Mesenchymal stem cell (in vitro differentiated cells and primary cell): ENCODE results near the gene OR5P2.

Experiments
- DNase-seq: peaks from one replicate; pipeline ENCODE4 v3.0.0-alpha.2; 2013
- H2AFZ ChIP-seq: one replicate; pipeline ENCODE4 v1.6.1; 2013; ENCODE audit warnings: low read depth, mild to moderate bottlenecking, control low read depth, inconsistent platforms, low read length, moderate library complexity
- H2AK5ac ChIP-seq: 2 replicates; pipeline ENCODE4 v1.6.1; 2013; ENCODE audit warnings: low read length, moderate library complexity, mild to moderate bottlenecking, inconsistent platforms; ENCODE audit not compliant: severe bottlenecking
- H2BK120ac ChIP-seq: one replicate; pipeline ENCODE4 v1.6.1; 2013; ENCODE audit warnings: low read depth, mild to moderate bottlenecking, inconsistent platforms, low read length, moderate library complexity
- H2BK12ac ChIP-seq, 2 experiments: one replicate each; pipeline ENCODE4 v1.6.1; 2013; ENCODE audit warnings: inconsistent platforms in 2 of 2, low read length in 2 of 2, mild to moderate bottlenecking in 2 of 2, moderate library complexity in 2 of 2, control low read depth in 1 of 2
- H2BK15ac ChIP-seq: one replicate; pipeline ENCODE4 v1.6.1; 2013; ENCODE audit warnings: mild to moderate bottlenecking, low read depth, inconsistent platforms; ENCODE audit not compliant: poor library complexity, severe bottlenecking
- H2BK5ac ChIP-seq: 2 replicates; pipeline ENCODE4 v1.6.1; 2013; ENCODE audit warnings: low read depth, mild to moderate bottlenecking, low read length, control low read depth, inconsistent platforms; ENCODE audit not compliant: poor library complexity, severe bottlenecking
- H3K14ac ChIP-seq, 2 experiments: one replicate each; pipeline ENCODE4 v1.6.1; 2013; ENCODE audit warnings: inconsistent platforms in 2 of 2, low read length in 2 of 2, control low read depth in 1 of 2, mild to moderate bottlenecking in 1 of 2, moderate library complexity in 1 of 2
- H3K18ac ChIP-seq, 2 experiments: one replicate each; pipeline ENCODE4 v1.6.1; 2013; ENCODE audit warnings: inconsistent platforms in 2 of 2, low read length in 2 of 2, control low read depth in 1 of 2, low read depth in 1 of 2, mild to moderate bottlenecking in 1 of 2
- H3K23ac ChIP-seq, 2 experiments: one replicate each; pipeline ENCODE4 v1.6.1; 2013; ENCODE audit warnings: inconsistent platforms in 2 of 2, low read length in 2 of 2, mild to moderate bottlenecking in 2 of 2, moderate library complexity in 2 of 2, control low read depth in 1 of 2
- H3K27ac ChIP-seq: 2 replicates; pipeline ENCODE4 v1.5.1; 2013; ENCODE audit warnings: mild to moderate bottlenecking, moderate library complexity, low read length, control low read depth, inconsistent platforms; ENCODE audit not compliant: poor library complexity, severe bottlenecking
- H3K27me3 ChIP-seq, 2 experiments: 2 replicates each; pipeline versions ENCODE4 v1.6.1 to v1.7.0; 2013; ENCODE audit warnings: low read length in 2 of 2, mild to moderate bottlenecking in 2 of 2, moderate library complexity in 2 of 2, control low read depth in 1 of 2, inconsistent platforms in 1 of 2; ENCODE audit not compliant: control insufficient read depth in 1 of 2, insufficient read depth in 1 of 2
- H3K36me3 ChIP-seq, 2 experiments: 2 replicates each; pipeline versions ENCODE4 v1.6.1 to v1.7.0; 2013; ENCODE audit warnings: low read length in 2 of 2, control low read depth in 1 of 2, inconsistent platforms in 1 of 2, low read depth in 1 of 2, mild to moderate bottlenecking in 1 of 2; ENCODE audit not compliant: insufficient read depth in 2 of 2, control insufficient read depth in 1 of 2
- H3K4ac ChIP-seq, 2 experiments: one replicate each; pipeline ENCODE4 v1.6.1; 2013; ENCODE audit warnings: inconsistent platforms in 2 of 2, low read length in 2 of 2, mild to moderate bottlenecking in 2 of 2, moderate library complexity in 2 of 2, control low read depth in 1 of 2, low read depth in 1 of 2
- H3K4me1 ChIP-seq: 2 replicates; pipeline ENCODE4 v1.6.1; 2013; ENCODE audit warnings: low read depth, low read length, control low read depth; ENCODE audit not compliant: control insufficient read depth, insufficient read depth
- H3K4me2 ChIP-seq: 2 replicates; pipeline ENCODE4 v1.6.1; 2013; ENCODE audit warnings: low read length, mild to moderate bottlenecking, inconsistent platforms; ENCODE audit not compliant: poor library complexity, severe bottlenecking
- H3K4me3 ChIP-seq, 2 experiments: 2 replicates each; pipeline versions ENCODE4 v1.5.1 to v1.7.0; 2013; ENCODE audit warnings: low read length in 2 of 2, mild to moderate bottlenecking in 2 of 2, control low read depth in 1 of 2, low read depth in 1 of 2; ENCODE audit not compliant: insufficient read depth in 1 of 2
- H3K79me1 ChIP-seq: replicated peaks from 2 replicates; pipeline ENCODE4 v1.6.1; 2013; ENCODE audit warnings: mild to moderate bottlenecking, control low read depth, low read length, inconsistent platforms; ENCODE audit not compliant: poor library complexity, severe bottlenecking
- H3K9ac ChIP-seq: 2 replicates; pipeline ENCODE4 v1.7.0; 2013; ENCODE audit warnings: mild to moderate bottlenecking, low read length, moderate library complexity
- H3K9me3 ChIP-seq: 2 replicates; pipeline ENCODE4 v1.7.0; 2013; ENCODE audit warnings: mild to moderate bottlenecking, low read length; ENCODE audit not compliant: control insufficient read depth
- H4K8ac ChIP-seq: one replicate; pipeline ENCODE4 v1.6.1; 2013; ENCODE audit warnings: inconsistent platforms, mild to moderate bottlenecking, low read length, moderate library complexity
- H4K91ac ChIP-seq: one replicate; pipeline ENCODE4 v1.6.1; 2013; ENCODE audit warnings: mild to moderate bottlenecking, low read length, inconsistent platforms
- WGBS: methylation state at CpG from one replicate; pipeline ENCODE4 v1.1.7; 2013; ENCODE audit warnings: mixed read lengths; 5-methylcytosine and 5-hydroxymethylcytosine counted together

Gene OR5P2

GRCh38 chr11:7840578-7840977 lies 43.8 kb upstream of the OR5P2 start:
- Histone ChIP-seq H3K4me2 (no peak overlapping the region), H3K9ac (no peak overlapping the region), H2AFZ (no peak overlapping the region), H3K18ac (no peak overlapping the region), H3K4ac (no peak overlapping the region), H2BK120ac (no peak overlapping the region), H3K4me1 (no peaks in the 10 kb centered on the region), H2AK5ac (no peak overlapping the region), H2BK12ac (no peak overlapping the region), H3K36me3 (no peaks in the 10 kb centered on the region), H3K4me3 (no peak overlapping the region), H3K79me1 (no peaks in the 10 kb centered on the region), H2BK15ac (no peak overlapping the region), H4K8ac (no peak overlapping the region), H3K14ac (no peak overlapping the region), H2BK5ac (no peak overlapping the region), H3K27ac (no peak overlapping the region), H3K9me3 (no peaks in the 10 kb centered on the region), H3K23ac (no peak overlapping the region), H4K91ac (no peak overlapping the region), H3K27me3 (no peaks in the 10 kb centered on the region)
- no CpG with 5 or more reads among the region's 2 CpGs for WGBS
- no peak for DNase-seq

GRCh38 chr11:7833527-7833926 lies 36.8 kb upstream of the OR5P2 start:
- Histone ChIP-seq H3K18ac (no peak overlapping the region), H2BK12ac (no peak overlapping the region), H3K27me3 (no peaks in the 10 kb centered on the region), H3K4me1 (no peaks in the 10 kb centered on the region), H3K36me3 (no peaks in the 10 kb centered on the region), H3K9me3 (no peaks in the 10 kb centered on the region), H3K23ac (no peak overlapping the region), H4K91ac (no peak overlapping the region), H4K8ac (no peak overlapping the region), H2BK120ac (no peak overlapping the region), H2AFZ (no peak overlapping the region), H3K9ac (no peak overlapping the region), H3K27ac (no peak overlapping the region), H3K4me2 (no peak overlapping the region), H2BK15ac (no peak overlapping the region), H3K4ac (no peak overlapping the region), H2AK5ac (no peak overlapping the region), H2BK5ac (no peak overlapping the region), H3K4me3 (no peak overlapping the region), H3K14ac (no peak overlapping the region), H3K79me1 (no peaks in the 10 kb centered on the region)
- DNase-seq: no peak

- Histone ChIP-seq H3K4me3 (no peak within 1 kb of the TSS), H2AK5ac (no peak within 1 kb of the TSS), H2BK15ac (no peak within 1 kb of the TSS), H3K9me3 (no peaks in the 10 kb centered on the region), H3K14ac (no peak within 1 kb of the TSS), H2AFZ (no peak within 1 kb of the TSS), H3K4me1 (no peaks in the 10 kb centered on the region), H4K8ac (no peak within 1 kb of the TSS), H3K4me2 (no peak within 1 kb of the TSS), H4K91ac (no peak within 1 kb of the TSS), H3K23ac (no peak within 1 kb of the TSS), H3K79me1 (no peaks in the 10 kb centered on the region), H3K27ac (no peak within 1 kb of the TSS), H3K18ac (no peak within 1 kb of the TSS), H3K9ac (no peak within 1 kb of the TSS), H3K36me3 (no peaks in the 10 kb centered on the region), H2BK12ac (no peak within 1 kb of the TSS), H3K27me3 (no peaks in the 10 kb centered on the region), H3K4ac (no peak within 1 kb of the TSS), H2BK5ac (no peak within 1 kb of the TSS), H2BK120ac (no peak within 1 kb of the TSS)
- no peak for DNase-seq
Observed at GRCh38 chr11:7830740-7831139, 34.0 kb upstream of the OR5P2 start, which contains the start of gene OR5P3. Gene OR5P3, minus strand, starts transcription at chr11:7830840.

GRCh38 chr11:7826324-7826723 lies 29.6 kb upstream of the OR5P2 start:
- H3K79me1 ChIP-seq: no peaks in the 10 kb centered on the region
- H3K27ac ChIP-seq: no peak overlapping the region
- H2BK15ac ChIP-seq: no peak overlapping the region
- no peak overlapping the region for H3K23ac ChIP-seq
- H3K4me2 ChIP-seq: no peak overlapping the region
- no peak overlapping the region for H2AFZ ChIP-seq
- H3K4me3 ChIP-seq: no peak overlapping the region
- H3K36me3 ChIP-seq: no peaks in the 10 kb centered on the region
- no peak overlapping the region for H2BK5ac ChIP-seq
- H3K9ac ChIP-seq: no peak overlapping the region
- no peak overlapping the region for H2AK5ac ChIP-seq
- no peaks in the 10 kb centered on the region for H3K27me3 ChIP-seq
- no peak overlapping the region for H2BK12ac ChIP-seq
- H3K14ac ChIP-seq: no peak overlapping the region
- H3K18ac ChIP-seq: no peak overlapping the region
- no peak overlapping the region for H4K91ac ChIP-seq
- H3K4me1 ChIP-seq: no peaks in the 10 kb centered on the region
- H2BK120ac ChIP-seq: no peak overlapping the region
- WGBS: 55% methylated on average over 2 of the region's 3 CpGs
- H3K9me3 ChIP-seq: no peaks in the 10 kb centered on the region
- DNase-seq: no peak
- H4K8ac ChIP-seq: no peak overlapping the region
- H3K4ac ChIP-seq: no peak overlapping the region
